ENCODE data around the gene EEPD1. TPM values are rescaled to one million over a fixed set of nuclear protein-coding genes. Genes with fewer than 3 reads are reported as not detected.
"Not testable (repeated sequence)": the region's sequence is repeated elsewhere in the genome, so short reads cannot be mapped to it uniquely, and the experiment has no call there.

EEPD1 gene
- total and polyA plus RNA-seq, 9 donors = 5.6 to 16.6 (median 11.5) TPM

DNA sequence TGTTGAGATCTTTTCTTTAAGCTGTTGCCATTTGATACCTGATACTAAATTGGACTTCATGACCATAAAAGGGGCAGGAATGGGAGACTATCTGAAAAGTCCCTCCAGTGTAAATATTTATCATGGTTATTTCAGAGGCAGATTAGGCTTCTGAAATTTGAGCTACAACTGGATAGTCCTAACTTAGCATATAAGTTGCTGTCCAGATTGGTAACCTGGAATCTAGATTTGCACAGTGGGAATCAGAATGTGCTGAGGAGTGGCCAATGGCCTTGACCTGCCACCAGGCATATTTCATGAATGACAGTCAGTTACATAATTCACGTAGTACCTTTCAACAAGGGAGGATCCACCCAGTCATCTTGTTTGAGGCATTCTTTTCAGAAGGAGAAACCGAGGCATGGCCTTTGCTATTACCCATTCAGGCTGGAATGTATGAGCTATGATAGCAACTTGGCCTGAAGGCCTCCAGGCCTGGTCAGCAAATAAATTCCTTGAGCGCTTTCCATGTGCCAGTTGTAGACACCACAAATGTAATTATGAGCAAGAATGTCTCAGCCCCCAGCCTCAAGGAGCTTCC is 80.0 kb downstream of the EEPD1 start:
- peaks cover 1% of the 10 kb centered on the region for H3K4me1 ChIP-seq (ENCODE audit: insufficient read depth)
- DNase-seq = no peak
- TF ChIP-seq POLR2A (IDR thresholded peaks at IDR 0.05) = no peak
- TF ChIP-seq EP300 (IDR thresholded peaks at IDR 0.05) = no peak
- TF ChIP-seq CTCF (IDR thresholded peaks at IDR 0.05) = no peak
- no peaks in the 10 kb centered on the region for H3K27me3 ChIP-seq
- intact Hi-C loops (cut with DNase I) = no loop called here
- H3K27ac ChIP-seq = no peak overlapping the region
- no peak overlapping the region for H3K4me3 ChIP-seq
- no peaks in the 10 kb centered on the region for H3K9me3 ChIP-seq
- no peaks in the 10 kb centered on the region for H3K36me3 ChIP-seq
- 64 to 86% (median 73%) methylated on average over 3 of the region's 3 CpGs for WGBS, 3 donors

- Histone ChIP-seq H3K4me3 (no peak overlapping the region), H3K4me1 (ENCODE audit: insufficient read depth) (peaks cover 1% of the 10 kb centered on the region), H3K27ac (no peak overlapping the region)
Observed at GRCh38 chr7:36236073-36236472, 83.0 kb downstream of the EEPD1 start.

DNA sequence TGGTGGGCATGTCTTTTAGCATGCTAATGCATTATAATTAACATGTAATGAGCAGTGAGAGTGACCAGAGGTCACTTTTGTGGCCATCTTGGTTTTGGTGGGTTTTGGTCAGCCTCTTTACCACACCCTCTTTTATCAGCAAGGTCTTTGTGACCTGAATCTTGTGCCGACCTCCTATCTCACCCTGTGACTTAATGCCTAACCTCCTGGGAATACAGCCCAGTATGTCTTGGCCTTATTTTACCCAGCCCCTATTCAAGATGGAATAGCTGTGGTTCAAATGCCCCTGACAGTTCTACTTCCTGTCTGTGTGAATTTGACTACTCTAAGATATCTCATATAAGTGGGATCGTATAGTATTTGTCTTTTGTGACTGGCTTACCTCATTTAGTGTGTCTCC is 85.1 kb downstream of the EEPD1 start:
- no peak overlapping the region for H3K4me3 ChIP-seq
- intact Hi-C loops (cut with DNase I) = no loop called here
- no peaks in the 10 kb centered on the region for H3K27me3 ChIP-seq
- WGBS, 3 donors = 63 to 79% (median 71%) methylated on average over 2 of the region's 2 CpGs
- no peaks in the 10 kb centered on the region for H3K36me3 ChIP-seq
- TF ChIP-seq POLR2A (IDR thresholded peaks at IDR 0.05) (no peak), CTCF (IDR thresholded peaks at IDR 0.05) (no peak), EP300 (IDR thresholded peaks at IDR 0.05) (no peak)
- no peaks in the 10 kb centered on the region for H3K4me1 ChIP-seq (ENCODE audit: insufficient read depth)
- no peak overlapping the region for H3K27ac ChIP-seq
- no peak for DNase-seq
- no peaks in the 10 kb centered on the region for H3K9me3 ChIP-seq

More at GRCh38 chr7:36236073-36236472, 83.0 kb downstream of the EEPD1 start:
- TF ChIP-seq POLR2A (IDR thresholded peaks at IDR 0.05) (no peak), EP300 (IDR thresholded peaks at IDR 0.05) (no peak), CTCF (IDR thresholded peaks at IDR 0.05) (no peak)
- no peaks in the 10 kb centered on the region for H3K27me3 ChIP-seq
- 86 to 91% (median 87%) methylated on average over 33 to 39 of the region's 39 CpGs for WGBS, 3 donors
- intact Hi-C loops (cut with DNase I) = no loop called here
- H3K9me3 ChIP-seq = no peaks in the 10 kb centered on the region
- H3K36me3 ChIP-seq = no peaks in the 10 kb centered on the region
- peak in 1 of 5 donors; percentile 36 for DNase-seq

- 91 to 96% (median 96%) methylated on average over 3 of the region's 3 CpGs for WGBS, 3 donors
- H3K4me1 ChIP-seq (ENCODE audit: insufficient read depth); H3K9me3 ChIP-seq; DNase-seq; H3K4me3 ChIP-seq; H3K27ac ChIP-seq; intact Hi-C loops (cut with DNase I); H3K27me3 ChIP-seq; H3K36me3 ChIP-seq: not testable (repeated sequence)
Observed at GRCh38 chr7:36243356-36243755, 90.3 kb downstream of the EEPD1 start.

GRCh38 chr7:36244001-36244400 is 90.9 kb downstream of the EEPD1 start:
- H3K27me3 ChIP-seq; intact Hi-C loops (cut with DNase I); DNase-seq; H3K36me3 ChIP-seq; H3K9me3 ChIP-seq; H3K4me3 ChIP-seq; H3K27ac ChIP-seq; H3K4me1 ChIP-seq (ENCODE audit: insufficient read depth): not testable (repeated sequence)
- 88 to 100% (median 93%) methylated on average over 1 of the region's 1 CpG for WGBS, 3 donors

Measured in ovary (tissue), 9 donors.